GM23338 (cell line): ENCODE data around the gene PKHD1.

Experiments used
- CTCF ChIP-seq, 2 experiments: fragments of 200-600 bp in 1 of 2; sonication (generic) in 1 of 2; conservative IDR thresholded peaks; 2 replicates each; pipeline versions ENCODE4 v1.5.1 to v1.6.1; 2016 to 2017; ENCODE audit warnings: antibody characterized with exemption in 2 of 2, low read depth in 2 of 2, mild to moderate bottlenecking in 2 of 2, moderate library complexity in 1 of 2
- EZH2 ChIP-seq: fragments of 200-600 bp; sonication (generic); IDR thresholded peaks from one replicate; pipeline ENCODE4 v1.8.0; 2017; ENCODE audit warnings: antibody characterized with exemption, mild to moderate bottlenecking, low read depth; ENCODE audit not compliant: unreplicated experiment
- POLR2AphosphoS5 ChIP-seq: IDR thresholded peaks from 2 replicates; pipeline ENCODE4 v1.6.1; 2016; ENCODE audit warnings: antibody characterized with exemption, low read depth

DNA sequence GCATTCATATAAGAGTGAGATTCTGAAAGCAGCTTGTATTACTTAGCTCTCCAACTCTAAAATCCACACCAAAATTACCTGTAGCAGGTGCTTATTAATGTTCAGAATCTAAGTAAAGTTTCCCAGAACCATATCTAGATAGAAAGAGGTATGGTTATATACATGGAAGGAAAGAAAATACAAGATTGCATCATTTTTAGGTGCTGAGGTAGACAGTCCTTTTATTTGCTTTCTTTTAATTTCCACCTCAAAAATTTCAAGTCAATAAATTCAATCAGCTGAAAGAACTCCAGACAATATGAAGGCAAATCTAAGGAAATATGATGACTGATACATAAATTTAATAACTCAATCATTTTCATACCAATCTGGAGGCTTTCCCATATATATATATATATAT is 521.9 kb downstream of the PKHD1 start:
- TF ChIP-seq POLR2AphosphoS5 (no peak), CTCF (conservative IDR thresholded peaks at IDR 0.05; ENCODE audit: low read depth in 2 of 2) (no peak), EZH2 (no peak)
